Glomerular endothelial cell (primary cell): ENCODE data around the gene FXYD4. TPM values are rescaled to one million over a fixed set of nuclear protein-coding genes. Genes with fewer than 3 reads are reported as not detected.
A peak's percentile ranks its signal among the peaks of the same experiment; 100 is the strongest.
"Not testable (repeated sequence)": the region's sequence is repeated elsewhere in the genome, so short reads cannot be mapped to it uniquely, and the experiment has no call there.

Source experiments
- DNase-seq: peaks from one replicate; pipeline ENCODE4 v3.0.0-alpha.2; 2011; ENCODE audit warnings: low read depth, low spot score; ENCODE audit errors: extremely low read depth
- total RNA-seq: library from RNA; depleted of rRNA; stranded (reverse); fragments of >200 nt; gene quantifications from 2 replicates; pipeline ENCODE4 v1.2.3, GENCODE V29; 2015

Gene FXYD4, protein sequence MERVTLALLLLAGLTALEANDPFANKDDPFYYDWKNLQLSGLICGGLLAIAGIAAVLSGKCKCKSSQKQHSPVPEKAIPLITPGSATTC
- total RNA-seq = not detected in 2 replicates

DNA sequence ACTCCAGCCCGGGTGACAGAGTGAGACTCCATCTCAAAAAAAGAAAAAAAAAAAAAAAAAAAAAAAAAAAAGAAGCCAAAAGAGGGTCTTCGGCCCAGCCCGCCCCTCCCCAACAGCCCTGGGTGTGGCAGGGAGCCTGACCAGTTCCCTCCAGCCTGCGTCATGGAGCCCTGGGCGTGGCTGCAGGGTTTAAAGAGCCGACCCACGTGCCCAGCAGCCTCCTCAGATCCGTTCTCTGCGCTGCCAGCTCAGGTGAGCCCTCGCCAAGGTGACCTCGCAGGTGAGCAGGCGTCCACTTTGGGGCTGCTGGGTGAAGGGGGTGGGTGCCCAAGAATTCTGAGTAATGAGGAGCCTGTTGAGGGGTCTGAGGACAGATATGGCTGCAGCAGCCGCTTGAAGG, at the start of gene FXYD4:
TSS of gene FXYD4 (plus strand) at position 219 of the 400 bp plus-strand sequence. CDS start 2,111 bp downstream, outside the sequence.
- no peak for DNase-seq

DNA sequence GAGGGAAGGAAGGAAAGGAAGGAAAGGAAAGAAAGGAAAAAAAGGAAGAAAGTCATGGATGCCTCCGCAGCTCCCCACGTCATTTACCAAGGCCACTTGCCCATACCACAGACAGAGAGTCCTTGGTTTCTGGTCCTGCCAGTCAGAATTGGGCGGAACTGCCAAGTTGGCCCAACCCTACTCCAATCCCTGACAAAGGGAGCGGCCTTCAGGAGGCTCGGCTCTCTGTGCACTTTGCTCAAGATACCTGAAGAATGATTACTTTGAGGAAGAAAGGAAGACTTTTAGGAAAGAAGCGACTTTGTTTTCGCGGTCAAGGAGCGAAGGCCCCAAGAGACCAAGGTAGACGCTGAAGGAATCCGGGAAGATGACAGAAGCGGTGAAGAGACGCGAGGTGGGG, 49.1 kb upstream of the FXYD4 start:
- no peak for DNase-seq

DNA sequence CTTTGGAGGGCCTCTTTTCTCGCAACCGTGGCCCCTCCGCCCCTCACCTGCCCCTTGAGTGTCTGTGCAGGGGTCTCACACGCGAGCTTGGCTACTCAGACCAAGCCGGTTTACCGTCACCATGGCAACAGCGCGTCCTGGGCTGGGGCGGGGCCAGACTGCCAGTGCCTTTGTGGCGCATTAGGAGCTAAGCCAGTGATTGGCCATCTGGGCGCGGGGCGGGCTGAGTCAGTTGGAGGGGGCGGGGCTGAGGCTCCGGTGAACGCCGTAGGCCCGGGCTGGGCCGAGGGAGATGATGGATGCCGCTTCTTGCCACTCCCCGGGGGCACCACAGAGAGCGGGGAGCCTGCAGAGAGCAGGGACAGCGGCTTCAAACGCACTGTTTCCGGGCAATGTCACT, 48.7 kb upstream of the FXYD4 start:
- peak; percentile 23 for DNase-seq

DNA sequence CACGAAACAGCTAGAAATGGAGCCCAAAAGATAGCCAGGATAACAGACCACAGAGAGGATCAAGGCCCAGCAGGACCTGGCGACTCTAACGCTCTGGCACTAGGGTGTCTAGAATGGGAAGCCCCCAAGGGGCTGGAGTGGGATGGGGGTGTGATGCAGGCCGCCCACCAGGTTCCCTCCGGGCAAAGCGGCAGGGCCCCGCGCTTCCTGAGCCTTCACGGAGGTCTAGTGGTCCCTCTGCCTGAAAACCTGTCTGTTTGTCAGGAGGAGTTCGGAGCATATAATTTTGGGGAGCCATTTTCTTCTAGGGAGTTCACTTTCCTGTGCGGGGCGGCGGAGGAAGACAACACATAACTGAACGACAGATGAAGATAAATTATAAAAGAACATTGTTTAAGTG, 48.2 kb upstream of the FXYD4 start:
- DNase-seq = no peak

DNA sequence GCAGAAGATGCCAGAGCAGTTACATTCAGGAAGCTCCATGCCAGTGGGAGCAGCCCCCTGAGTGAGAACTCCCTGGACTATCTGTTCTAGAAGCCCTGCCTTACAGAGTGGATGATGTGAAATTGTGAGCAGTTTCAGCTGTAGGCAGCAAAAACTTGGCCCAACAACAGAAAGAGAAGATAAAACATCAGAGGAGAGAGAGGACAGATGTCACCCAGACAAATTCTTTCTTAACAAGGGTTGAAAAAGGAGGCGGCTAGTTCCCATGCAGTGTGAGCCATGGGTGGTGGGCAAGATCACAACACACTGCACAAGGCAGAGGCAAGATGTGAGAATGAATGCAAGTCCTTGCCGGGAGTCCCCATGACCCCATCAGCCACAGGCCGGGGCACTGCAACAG, 46.6 kb upstream of the FXYD4 start:
- DNase-seq = no peak

DNA sequence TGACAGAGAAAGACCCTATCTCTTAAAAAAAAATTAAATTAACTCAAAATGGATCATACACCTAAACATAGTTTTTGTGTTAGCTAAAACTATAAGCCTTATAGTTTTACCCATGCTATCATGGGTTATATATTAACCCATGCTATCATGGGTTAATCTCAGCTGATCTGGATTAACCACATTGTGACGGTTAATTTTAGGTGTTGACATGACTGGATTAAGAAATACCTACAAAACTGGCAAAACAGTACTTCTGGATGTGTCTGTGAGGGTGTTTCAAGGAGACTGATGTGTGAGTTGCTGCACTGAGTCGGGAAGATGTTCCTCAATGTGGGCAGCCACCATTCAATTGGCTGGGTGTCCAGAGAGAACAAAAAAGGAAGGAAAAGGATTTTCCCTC, 44.3 kb upstream of the FXYD4 start:
- DNase-seq = no peak

DNA sequence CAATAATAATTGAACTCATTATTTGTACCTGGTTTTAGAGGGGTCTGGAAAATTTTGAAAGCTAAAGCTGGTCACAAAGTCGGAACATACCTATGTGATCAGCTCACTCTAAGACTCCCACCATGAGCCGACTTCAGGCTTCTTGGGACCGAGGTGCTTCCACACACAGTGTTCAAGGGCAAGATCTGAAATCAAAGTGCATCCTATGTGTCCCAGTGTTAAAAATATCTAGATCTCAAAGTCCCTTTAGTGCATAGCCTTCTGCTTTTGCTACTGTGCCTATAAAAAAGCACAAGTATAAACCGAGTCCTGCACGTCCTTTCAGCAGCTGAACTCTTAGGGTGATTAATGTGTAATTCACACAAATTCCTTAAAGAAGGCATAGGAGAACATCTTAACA, 43.5 kb upstream of the FXYD4 start:
- no peak for DNase-seq

DNA sequence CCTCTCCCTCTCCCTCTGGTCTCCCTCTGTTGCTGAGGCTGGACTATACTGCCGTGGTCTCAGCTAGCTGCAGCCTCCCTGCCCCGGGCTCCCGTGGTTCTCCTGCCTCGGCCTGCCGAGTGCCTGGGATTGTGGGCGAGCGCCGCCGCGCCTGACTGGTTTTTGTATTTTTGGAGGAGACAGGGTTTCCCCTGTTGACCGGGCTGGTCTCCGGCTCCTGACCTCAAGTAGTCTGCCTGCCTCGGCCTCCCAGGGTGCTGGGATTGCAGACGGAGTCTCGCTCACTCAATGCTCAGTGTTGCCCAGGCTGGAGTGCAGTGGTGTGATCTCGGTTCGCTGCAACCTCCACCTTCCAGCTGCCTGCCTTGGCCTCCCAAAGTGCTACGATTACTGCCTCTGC, 42.6 kb upstream of the FXYD4 start:
- not testable (repeated sequence) for DNase-seq

DNA sequence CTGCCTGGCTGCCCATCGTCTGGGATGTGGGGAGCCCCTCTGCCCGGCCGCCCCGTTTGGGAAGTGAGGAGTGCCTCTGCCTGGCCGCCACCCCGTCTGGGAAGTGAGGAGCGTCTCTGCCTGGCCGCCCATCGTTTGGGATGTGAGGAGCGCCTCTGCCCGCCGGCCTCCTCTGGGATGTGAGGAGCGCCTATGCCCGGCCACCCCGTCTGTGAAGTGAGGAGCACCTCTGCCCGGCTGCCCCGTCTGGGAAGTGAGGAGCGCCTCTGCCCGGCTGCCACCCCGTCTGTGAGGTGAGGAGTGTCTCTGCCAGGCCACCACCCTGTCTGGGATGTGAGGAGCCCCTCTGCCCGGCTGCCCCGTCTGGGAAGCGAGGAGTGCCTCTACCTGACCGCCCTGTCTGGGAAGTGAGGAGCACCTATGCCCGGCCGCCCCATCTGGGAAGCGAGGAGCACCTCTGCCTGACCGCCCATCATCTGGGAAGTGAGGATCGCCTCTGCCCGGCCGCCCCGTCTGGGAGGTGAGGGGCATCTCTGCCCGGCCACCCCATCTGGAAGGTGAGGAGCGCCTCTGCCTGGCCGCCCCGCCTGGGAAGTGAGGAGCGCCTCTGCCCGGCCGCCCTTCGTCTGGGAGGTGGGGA, 42.1 kb upstream of the FXYD4 start:
- not testable (repeated sequence) for DNase-seq

DNA sequence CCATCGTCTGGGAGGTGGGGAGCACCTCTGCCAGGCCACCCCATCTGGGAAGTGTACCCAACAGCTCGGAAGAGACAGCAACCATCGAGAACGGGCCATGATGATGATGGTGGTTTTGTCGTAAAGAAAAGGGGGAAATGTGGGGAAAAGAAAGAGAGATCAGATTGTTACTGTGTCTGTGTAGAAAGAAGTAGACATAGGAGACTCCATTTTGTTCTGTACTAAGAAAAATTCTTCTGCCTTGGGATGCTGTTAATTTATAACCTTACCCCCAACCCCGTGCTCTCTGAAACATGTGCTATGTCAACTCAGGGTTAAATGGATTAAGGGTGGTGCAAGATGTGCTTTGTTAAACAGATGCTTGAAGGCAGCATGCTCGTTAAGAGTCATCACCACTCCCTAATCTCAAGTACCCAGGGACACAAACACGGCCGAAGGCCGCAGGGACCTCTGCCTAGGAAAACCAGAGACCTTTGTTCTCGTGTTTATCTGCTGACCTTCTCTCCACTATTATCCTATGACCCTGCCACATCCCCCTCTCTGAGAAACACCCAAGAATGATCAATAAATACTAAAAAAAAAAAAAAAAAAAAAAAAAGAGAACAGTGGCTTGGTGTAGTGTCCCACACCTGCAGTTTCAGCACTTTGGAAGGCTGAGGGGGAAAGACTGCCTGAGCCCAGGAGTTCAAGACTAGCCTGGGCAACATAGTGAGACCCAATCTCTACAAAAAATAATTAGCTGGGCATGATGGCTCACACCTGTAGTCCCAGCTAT, 41.2 kb upstream of the FXYD4 start:
- DNase-seq = not testable (repeated sequence)

DNA sequence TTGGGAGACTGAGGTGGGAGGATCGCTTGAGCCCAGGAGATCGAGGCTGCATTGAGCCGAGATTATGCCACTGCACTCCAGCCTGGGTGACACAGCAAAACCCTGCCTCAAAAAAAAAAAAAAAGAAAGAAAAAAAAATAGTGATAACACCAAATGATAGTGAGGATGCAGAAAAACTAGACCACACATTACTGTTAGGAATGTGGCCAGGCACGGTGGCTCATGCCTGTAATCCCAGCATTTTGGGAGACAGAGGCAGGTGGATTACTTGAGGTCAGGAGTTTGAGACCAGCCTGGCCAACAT, 40.7 kb upstream of the FXYD4 start:
- DNase-seq = not testable (repeated sequence)

DNA sequence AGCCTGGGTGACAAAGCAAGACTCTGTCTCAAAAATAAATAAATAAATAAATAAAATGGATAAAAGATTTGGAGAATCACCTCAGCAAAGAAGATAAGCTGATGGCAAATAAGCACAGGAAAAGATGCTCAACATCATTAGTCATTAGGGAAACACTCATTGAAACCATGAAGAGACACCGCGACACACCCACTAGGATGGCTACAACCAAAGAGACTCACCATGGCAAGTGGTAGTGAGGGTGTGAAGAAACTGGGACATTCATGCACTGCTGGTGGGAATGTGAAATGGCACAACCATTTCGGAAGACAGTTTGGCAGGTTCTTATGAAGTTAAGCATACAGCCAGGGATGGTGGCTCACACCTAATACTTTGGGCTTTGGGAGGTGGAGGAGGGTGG, 37.8 kb upstream of the FXYD4 start:
- DNase-seq = no peak

DNA sequence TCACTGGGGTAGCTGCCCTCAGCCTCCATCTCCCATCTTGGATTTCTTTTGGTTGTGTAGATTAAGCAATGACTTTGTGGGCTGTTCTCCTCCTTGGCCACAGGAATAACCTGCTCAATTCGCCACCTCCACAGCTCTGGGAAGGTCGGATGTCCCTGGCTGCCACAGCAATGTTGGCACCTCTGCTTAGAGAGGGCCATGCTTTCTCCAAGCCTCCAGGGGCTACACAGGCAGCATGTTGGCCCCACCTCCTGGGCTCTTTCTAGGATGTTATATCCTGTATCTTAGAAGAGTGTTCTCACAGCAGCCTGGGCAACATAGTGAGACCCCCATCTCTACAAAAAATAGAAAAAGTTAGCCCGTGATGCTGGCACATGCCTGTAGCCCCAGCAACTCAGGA, 35.4 kb upstream of the FXYD4 start:
- no peak for DNase-seq

DNA sequence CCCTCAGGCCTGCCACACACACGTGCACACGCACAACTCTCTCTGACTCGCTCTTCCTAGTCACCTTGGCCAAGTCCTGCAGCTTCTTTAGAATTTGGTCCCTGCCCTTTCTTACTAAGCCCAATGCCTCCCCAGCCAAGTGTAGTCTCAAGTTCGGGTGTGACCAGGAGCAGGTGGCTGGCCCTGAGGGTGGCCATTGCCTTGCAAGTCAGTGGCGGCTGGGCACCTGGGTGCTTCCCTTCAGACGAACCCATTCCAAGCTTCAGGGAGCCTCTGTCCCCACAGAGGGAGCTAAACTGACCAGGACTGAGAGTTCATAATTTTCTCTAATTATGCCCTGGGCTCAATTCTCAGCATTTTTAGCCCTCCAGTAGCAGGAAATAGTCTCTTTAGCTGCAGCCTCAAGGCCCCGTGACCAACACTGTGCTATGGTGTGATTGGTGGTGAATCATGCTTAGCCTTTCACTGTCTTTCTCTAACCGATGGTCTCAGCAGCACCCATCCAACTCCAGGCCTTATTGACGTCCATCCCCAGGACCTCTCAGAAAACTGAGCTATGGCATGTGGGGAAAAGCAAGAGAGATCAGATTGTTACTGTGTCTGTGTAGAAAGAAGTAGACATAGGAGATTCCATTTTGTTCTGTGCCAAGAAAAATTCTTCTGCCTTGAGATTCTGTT, 34.7 kb upstream of the FXYD4 start:
- no peak for DNase-seq

DNA sequence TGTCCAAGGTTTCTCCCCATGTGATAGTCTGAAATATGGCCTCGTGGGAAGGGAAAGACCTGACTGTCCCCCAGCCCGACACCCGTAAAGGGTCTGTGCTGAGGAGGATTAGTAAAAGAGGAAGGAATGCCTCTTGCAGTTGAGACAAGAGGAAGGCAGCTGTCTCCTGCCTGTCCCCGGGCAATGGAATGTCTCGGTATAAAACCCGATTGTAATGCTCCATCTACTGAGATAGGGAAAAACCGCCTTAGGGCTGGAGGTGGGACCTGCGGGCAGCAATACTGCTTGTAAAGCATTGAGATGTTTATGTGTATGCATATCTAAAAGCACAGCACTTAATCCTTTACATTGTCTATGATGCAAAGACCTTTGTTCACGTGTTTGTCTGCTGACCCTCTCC, 33.9 kb upstream of the FXYD4 start:
- DNase-seq = not testable (repeated sequence)

DNA sequence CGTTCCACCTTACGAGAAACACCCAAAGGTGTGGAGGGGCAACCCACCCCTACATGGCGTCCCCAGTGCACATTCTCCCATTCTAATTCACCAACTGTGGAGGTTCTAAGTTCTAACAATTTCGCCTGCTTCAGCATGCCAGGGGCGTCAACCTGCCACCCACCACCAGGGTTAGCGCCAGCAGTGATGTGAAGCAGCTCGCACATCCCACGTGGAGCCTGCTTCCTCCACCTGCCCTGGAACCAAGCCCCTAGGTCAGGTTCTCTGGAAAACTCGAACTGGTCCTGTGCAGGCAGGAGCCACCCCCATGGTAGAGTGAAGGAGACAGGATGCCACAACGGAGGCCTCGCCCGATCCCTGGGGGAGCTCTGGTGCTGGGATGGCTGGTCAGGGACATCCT, 33.3 kb upstream of the FXYD4 start:
- no peak for DNase-seq

DNA sequence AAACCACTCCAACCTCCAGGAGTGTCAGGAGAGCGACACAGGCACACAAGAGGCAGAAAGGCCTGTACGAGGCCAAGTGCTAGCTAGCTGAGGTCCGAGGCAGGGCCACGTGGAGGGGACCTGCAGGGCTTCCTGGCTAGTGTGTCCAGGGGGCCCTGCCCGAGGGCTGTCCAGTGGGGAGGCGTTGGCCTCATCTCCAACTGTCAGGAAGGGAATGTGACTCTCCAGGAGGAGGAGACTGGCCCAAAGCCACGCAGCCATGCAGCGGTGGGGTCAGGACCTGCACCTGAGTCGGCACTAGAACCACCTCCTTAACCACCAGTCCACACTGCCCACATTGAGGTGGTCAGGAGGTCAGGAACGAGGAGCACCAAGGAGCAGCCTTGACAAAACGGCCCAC, 32.3 kb upstream of the FXYD4 start:
- no peak for DNase-seq

DNA sequence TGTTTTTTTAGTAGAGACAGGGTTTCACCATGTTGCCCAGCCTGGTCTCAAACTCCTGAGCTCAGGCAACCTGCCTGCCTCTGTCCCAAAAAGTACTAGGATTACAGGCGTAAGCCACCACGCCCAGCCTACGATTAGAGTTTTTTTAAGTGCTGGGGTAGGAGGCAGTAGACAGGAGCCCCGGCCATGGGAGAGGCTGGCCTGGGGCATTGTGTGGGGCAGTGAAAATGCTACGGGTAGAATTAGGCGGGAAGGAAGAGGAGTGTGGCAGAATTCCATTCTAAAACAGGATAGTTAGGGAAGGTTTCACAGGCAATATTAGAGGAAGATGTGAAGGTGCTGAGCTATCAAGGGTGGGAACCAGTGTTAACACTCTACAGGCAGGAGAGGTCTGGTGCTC, 31.3 kb upstream of the FXYD4 start:
- no peak for DNase-seq

DNA sequence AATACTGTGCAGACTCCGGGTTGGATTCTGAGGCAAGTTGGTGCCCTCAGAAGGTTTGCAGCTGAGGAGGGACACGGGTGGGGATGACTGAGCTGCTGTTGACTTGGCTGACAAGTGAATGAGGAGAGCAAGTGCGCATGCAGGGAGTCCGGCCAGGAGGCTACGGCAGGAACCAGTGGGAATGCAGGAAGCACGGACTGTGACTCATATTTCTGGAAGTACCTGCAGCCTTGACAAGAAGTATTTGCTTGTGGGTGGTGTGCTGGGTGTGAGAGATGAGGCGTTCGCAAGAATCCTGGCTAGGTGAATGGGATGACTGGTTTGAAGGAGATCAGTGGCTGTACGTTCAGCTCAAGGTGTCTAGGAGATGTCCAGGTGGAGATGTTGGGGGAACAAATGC, 30.8 kb upstream of the FXYD4 start:
- DNase-seq = no peak

DNA sequence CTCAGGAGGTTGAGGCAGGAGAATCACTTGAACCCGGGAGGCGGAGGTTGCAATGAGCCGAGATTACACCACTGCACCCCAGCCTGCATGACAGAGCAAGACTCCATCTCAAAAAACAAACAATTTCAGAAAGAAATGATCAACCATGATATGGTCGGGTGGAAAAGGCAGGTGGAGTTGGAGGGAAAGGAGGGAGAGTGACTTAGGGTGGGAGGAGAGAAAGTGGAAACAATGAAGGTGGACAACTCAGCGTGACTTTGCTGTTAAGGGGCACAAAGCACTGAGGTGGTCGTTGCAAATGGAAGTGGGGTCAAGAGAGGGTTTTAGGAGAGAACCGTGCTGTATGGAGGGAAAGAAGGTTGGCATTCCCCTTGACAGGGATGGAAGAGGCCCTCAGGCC, 30.0 kb upstream of the FXYD4 start:
- DNase-seq = no peak

DNA sequence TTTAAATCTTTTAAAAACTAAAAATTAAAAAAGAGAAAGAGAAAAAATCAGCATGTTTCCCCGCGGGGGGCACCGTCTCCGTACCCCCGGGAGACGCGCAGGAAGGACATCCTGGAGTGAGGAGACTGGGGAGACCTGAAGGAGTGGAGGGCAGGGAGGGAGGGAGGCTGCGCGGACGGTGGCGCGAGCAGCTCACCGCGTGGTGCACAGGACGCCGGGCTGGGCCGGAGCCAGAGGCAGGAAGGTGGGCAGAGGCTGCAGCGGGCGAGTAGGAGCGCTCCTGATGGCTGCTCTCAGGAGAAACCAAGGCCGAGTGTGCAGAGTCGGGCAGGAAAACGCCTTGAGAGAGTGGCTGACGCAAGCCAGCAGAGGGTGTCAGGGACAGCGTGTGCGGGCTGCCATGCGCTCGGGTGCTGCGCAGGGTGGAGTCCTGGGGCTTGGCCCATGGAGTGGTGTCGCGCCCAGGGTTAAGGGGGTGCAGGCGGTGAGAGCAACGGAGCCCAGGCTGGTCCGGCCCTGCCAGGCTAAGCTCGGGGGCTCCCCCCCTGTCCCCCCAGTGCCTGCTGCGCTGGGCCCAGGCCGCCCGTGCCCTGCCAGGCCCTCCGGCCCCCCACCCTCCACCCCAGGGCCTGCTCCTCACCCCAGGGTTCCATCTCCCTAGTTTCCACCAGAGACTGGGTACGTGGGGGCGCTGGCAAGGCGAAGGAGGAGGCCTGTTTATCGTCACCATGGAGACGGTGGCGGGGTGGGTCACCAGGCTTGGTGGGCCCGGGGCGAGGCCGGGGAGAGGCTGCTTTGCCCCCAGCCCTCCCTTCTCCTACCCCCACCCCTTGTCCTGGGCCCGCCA, 28.9 kb upstream of the FXYD4 start:
- no peak for DNase-seq
